Right lobe of liver (tissue), 4 donors: ENCODE data around the gene ZNF627.

Experiments
- POLR2A ChIP-seq: fragments of 450-650 bp; IDR thresholded peaks from one replicate; pipeline ENCODE4 v1.6.1; 2017; ENCODE audit warnings: antibody characterized with exemption, mild to moderate bottlenecking
- TF ChIP-seq, protein P1 (sequence below), 4 donors: fragments of 200-600 bp in 3 of 4; fragments of 450-650 bp in 1 of 4; IDR thresholded peaks; one replicate each; pipeline versions ENCODE4 v1.5.1 to v1.8.0; 2016 to 2022; ENCODE audit warnings: antibody characterized with exemption in 4 of 4, mild to moderate bottlenecking in 2 of 4
- donor health status: DM: no; HTN: no; CAD: no.
- donor health status: DM: no; HTN: no; CAD: no.
- donor health status: DM: no; HTN: yes; CAD: no.

DNA sequence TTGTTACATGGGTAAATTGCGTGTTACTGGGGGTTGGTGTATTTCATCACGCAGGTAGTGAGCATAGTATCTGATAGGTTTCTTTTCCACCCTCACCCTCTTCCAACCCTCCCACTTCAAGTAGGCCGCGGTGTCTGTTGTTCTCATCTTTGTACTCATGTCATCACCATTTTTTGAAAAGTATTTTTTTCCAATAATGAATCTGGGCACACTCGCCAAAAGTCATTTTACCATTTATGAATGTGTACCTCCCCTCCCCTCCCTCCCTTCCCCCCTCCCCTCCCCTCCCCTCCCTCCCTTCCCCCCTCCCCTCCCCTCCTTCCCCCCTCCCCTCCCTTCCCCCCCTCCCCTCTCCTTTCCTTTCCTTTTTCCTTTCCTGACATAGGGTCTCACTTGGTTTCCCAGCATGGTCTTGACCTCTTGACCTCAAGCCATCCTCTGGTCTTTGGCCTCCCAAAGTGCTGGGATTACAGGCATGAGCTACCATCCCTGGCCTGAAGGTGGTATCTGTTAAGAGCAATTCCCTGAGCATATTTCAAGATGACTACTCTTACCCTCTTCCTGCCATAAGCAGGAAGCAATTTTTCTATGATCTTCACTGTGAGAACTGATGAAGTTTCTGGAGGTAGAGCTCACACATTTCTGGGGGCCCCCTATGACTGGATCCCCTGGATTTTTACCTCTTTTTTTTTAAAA is 15.7 kb downstream of the ZNF627 start:
- TF ChIP-seq, protein P1, sequence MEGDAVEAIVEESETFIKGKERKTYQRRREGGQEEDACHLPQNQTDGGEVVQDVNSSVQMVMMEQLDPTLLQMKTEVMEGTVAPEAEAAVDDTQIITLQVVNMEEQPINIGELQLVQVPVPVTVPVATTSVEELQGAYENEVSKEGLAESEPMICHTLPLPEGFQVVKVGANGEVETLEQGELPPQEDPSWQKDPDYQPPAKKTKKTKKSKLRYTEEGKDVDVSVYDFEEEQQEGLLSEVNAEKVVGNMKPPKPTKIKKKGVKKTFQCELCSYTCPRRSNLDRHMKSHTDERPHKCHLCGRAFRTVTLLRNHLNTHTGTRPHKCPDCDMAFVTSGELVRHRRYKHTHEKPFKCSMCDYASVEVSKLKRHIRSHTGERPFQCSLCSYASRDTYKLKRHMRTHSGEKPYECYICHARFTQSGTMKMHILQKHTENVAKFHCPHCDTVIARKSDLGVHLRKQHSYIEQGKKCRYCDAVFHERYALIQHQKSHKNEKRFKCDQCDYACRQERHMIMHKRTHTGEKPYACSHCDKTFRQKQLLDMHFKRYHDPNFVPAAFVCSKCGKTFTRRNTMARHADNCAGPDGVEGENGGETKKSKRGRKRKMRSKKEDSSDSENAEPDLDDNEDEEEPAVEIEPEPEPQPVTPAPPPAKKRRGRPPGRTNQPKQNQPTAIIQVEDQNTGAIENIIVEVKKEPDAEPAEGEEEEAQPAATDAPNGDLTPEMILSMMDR (IDR thresholded peaks at IDR 0.05), result no peak
- no peak for TF ChIP-seq POLR2A
